GM12878 (cell line): Measurements from ENCODE around the gene SKIC8.

Experiments used
- CHD1 ChIP-seq: IDR thresholded peaks from 2 replicates; pipeline ENCODE4 v1.6.1; 2012; ENCODE audit warnings: low read depth, low read length, improper control_type of control experiment
- HDAC6 ChIP-seq: fragments of 200-600 bp; sonication (generic); IDR thresholded peaks from one replicate; pipeline ENCODE4 v1.8.0; 2017; ENCODE audit warnings: antibody characterized with exemption; ENCODE audit not compliant: unreplicated experiment
- NR2C1 ChIP-seq: fragments of 450-650 bp; IDR thresholded peaks from 2 replicates; pipeline ENCODE4 v1.6.1; 2017; ENCODE audit warnings: antibody characterized with exemption, mild to moderate bottlenecking, moderate library complexity
- TF ChIP-seq, protein P1 (sequence below), 3 experiments: IDR thresholded peaks in 2 of 3; conservative IDR thresholded peaks in 1 of 3; 2 replicates each; pipeline ENCODE4 v1.5.1; 2011; ENCODE audit warnings: low read depth in 3 of 3, low read length in 3 of 3, mild to moderate bottlenecking in 3 of 3, control low read depth in 2 of 3, moderate library complexity in 2 of 3, inconsistent platforms in 1 of 3, mixed read lengths in 1 of 3; ENCODE audit not compliant: control insufficient read depth in 2 of 3, insufficient read depth in 1 of 3; ENCODE audit errors: extremely low read depth in 1 of 3
- TF ChIP-seq, protein P2 (sequence below): IDR thresholded peaks from 2 replicates; pipeline ENCODE4 v1.6.1; 2011; ENCODE audit warnings: borderline replicate concordance, low read depth, mild to moderate bottlenecking, moderate library complexity, mixed read lengths, low read length; ENCODE audit not compliant: insufficient read depth; ENCODE audit errors: extremely low read length

DNA sequence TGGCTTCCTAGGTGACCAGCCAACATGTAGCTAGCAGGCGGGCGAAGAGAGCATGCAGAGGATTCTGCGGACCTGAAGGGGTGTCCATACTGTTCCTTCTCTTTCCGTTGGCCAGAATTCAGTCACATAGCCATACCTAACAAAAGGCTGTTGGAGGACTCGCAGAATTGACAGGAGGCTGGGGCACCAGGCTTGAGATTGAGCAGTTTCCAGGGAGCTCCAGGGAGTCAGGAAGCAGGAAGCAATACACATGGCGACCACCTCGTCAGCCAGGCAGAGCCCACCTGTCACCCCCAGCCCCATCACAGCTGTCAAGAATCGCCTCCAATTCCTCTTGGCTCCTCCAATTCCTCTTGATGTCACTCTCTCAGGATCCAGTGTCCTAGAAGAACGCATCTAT, 48.3 kb downstream of the SKIC8 start:
- TF ChIP-seq, protein P1, sequence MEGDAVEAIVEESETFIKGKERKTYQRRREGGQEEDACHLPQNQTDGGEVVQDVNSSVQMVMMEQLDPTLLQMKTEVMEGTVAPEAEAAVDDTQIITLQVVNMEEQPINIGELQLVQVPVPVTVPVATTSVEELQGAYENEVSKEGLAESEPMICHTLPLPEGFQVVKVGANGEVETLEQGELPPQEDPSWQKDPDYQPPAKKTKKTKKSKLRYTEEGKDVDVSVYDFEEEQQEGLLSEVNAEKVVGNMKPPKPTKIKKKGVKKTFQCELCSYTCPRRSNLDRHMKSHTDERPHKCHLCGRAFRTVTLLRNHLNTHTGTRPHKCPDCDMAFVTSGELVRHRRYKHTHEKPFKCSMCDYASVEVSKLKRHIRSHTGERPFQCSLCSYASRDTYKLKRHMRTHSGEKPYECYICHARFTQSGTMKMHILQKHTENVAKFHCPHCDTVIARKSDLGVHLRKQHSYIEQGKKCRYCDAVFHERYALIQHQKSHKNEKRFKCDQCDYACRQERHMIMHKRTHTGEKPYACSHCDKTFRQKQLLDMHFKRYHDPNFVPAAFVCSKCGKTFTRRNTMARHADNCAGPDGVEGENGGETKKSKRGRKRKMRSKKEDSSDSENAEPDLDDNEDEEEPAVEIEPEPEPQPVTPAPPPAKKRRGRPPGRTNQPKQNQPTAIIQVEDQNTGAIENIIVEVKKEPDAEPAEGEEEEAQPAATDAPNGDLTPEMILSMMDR (IDR thresholded peaks at IDR 0.05 in 2 of 3, conservative IDR thresholded peaks at IDR 0.05 in 1 of 3; ENCODE audit: control insufficient read depth in 2 of 3, extremely low read depth in 1 of 3, insufficient read depth in 1 of 3, low read depth in 3 of 3, low read length in 3 of 3) = no peak
- TF ChIP-seq, protein P2, sequence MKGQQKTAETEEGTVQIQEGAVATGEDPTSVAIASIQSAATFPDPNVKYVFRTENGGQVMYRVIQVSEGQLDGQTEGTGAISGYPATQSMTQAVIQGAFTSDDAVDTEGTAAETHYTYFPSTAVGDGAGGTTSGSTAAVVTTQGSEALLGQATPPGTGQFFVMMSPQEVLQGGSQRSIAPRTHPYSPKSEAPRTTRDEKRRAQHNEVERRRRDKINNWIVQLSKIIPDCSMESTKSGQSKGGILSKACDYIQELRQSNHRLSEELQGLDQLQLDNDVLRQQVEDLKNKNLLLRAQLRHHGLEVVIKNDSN = no peak
- TF ChIP-seq CHD1 (no peak), NR2C1 (no peak), HDAC6 (no peak)
